HG02885 (cell line): Measurements from ENCODE around the gene EPHX1.
"Not testable (repeated sequence)": the region's sequence is repeated elsewhere in the genome, so short reads cannot be mapped to it uniquely, and the experiment has no call there.

Source experiments
- ATAC-seq: cut with Tn5 transposase; IDR thresholded peaks from one replicate; pipeline ENCODE4 v1.9.1; 2021; ENCODE audit warnings: mild to moderate bottlenecking; ENCODE audit not compliant: unreplicated experiment, poor library complexity

The EPHX1 gene

GRCh38 chr1:225879521-225880221 is 69.7 kb downstream of the EPHX1 start:
- ATAC-seq = no peak

- ATAC-seq = no peak
Measured at GRCh38 chr1:225880222-225880588, 70.3 kb downstream of the EPHX1 start.

DNA sequence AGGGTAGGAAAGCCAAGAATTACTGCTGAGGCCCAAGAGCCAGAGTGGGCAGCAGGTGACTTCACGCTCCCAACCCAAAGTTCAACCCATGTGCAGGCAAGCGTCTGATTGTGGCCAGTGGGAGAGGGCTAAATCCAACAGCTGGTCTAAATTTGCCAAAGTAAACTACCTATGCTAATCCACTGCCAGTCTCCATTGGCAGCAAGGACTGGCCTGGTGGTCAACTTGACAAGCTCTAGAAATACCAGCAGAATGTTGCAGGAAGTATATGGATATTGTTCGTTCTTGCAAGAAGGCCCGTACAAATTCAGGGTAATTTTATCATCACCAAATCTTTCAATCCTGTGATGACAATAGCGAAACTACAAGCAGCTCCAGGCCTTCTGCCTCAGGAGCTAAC is 70.7 kb downstream of the EPHX1 start:
- ATAC-seq = no peak

GRCh38 chr1:225881081-225881958 is 71.4 kb downstream of the EPHX1 start:
- ATAC-seq = peak; percentile 24

DNA sequence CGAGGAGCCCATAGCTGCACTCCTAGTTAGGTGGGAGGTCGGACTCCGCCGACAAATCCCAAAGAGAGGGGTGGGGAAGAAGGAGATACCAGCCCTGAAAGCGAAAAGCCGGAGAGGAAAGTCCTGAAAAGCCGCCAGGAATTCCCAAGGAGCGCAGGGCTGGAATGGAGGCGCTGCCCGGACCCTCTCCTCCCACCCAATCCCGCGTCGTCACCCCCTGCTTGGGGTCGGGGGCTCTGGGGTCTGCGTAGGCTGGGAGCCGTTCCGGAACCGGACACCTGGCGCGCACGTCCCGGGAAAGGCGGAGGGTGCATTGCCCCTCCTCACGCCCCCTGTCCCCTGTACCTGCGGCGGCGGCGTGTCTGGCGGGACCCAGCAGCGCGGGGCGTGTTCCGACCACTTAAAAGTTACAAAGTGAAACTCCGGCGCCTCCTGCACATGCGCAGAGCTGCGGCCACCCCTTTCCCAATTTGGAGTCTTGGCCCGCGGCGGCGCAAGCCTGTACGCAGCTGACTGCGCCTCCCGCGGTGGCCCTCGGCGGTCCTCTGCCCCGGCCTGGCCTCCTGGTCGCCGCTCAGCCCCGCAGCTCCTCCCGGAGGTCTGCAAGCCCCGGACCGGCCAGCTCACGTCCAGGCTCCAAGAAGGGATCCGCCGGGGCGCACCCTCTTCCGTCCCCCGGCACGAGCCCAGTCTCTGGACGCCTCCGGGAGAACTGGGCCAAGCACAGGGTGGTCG is 72.2 kb downstream of the EPHX1 start, which contains the start of gene TMEM63A:
TMEM63A (minus strand) TSS at position 422 of the 735 bp plus-strand sequence. CDS start 4,800 bp downstream, outside the sequence.
- peak; percentile 79 for ATAC-seq

GRCh38 chr1:225882694-225883615 is 73.0 kb downstream of the EPHX1 start:
- peak; percentile 40 for ATAC-seq

- ATAC-seq = no peak
Measured at GRCh38 chr1:225883616-225884265, 73.8 kb downstream of the EPHX1 start.

DNA sequence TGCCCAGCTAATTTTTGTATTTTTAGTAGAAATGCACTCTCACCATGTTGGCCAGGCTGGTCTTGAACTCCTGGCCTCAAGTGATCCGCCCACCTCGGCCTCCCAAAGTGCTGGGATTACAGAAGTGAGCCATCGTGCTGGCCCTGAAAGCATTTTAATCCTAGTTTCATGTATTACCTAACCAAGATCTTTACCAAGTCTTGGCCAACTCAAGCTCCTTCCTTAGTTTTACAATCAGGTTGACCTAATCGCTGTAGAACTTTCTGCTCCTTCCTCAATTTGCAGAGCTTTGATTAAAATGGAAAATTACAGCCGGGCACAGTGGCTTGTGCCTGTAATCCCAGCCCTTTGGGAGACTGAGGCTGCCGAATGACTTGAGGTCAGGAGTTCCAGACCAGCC is 75.4 kb downstream of the EPHX1 start:
- no peak for ATAC-seq

DNA sequence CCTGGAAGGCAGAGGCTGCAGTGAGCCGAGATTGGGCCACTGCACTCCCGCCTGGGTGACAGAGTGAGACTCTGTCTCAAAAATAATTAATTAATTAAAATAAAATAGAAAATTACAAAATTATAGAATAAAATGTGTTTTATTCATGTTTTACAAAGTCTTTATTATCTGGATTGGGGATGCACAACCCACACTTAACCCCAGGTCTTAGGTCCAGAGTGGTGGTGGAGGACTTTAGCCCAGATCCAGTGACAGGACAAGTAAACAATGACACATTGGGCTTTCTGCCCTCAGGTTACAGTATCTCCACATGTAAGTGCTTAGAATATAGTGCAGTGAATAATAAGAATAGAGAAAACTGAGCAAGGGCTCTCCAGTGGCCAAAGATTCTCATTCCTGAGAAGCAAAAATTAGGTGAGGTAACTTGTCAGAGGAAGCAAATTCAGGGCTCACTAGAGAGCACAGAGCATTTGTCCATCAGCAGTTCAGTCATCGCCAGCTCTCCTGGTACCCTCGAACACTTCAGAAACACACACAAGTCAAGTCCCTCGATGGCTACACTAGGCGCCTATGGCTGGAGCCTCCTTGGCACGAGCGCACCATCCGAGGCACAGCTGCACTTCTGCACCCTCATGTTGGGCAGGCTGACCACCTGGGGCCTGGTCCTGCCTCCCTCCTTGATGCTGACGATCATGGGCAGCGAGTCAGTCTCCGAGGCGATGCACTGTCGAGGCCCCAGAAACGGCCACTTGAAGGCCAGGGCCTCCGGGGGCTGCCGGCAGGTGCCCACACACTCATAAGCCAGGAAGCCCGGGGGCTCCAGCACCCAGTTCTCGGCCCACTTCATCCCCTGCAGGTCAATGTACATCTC is 76.5 kb downstream of the EPHX1 start:
- no peak for ATAC-seq

DNA sequence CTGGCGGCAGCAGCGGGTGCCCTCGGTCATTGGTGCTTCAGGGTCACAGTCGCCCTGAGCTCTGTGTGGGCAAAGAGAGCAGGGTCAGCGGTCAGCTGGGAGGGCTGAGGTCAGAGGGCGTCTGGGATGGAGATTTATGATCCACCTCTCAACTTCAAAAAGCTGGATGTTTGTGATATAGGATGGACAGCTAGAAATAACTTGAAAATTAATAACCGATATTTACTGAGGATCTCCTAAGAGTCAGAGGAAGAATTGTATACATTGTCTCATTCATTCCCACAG is 77.0 kb downstream of the EPHX1 start:
- no peak for ATAC-seq

- ATAC-seq = not testable (repeated sequence)
Measured at GRCh38 chr1:225887554-225888288, 77.8 kb downstream of the EPHX1 start.

- ATAC-seq = no peak
Measured at GRCh38 chr1:225888289-225888897, 78.5 kb downstream of the EPHX1 start.

DNA sequence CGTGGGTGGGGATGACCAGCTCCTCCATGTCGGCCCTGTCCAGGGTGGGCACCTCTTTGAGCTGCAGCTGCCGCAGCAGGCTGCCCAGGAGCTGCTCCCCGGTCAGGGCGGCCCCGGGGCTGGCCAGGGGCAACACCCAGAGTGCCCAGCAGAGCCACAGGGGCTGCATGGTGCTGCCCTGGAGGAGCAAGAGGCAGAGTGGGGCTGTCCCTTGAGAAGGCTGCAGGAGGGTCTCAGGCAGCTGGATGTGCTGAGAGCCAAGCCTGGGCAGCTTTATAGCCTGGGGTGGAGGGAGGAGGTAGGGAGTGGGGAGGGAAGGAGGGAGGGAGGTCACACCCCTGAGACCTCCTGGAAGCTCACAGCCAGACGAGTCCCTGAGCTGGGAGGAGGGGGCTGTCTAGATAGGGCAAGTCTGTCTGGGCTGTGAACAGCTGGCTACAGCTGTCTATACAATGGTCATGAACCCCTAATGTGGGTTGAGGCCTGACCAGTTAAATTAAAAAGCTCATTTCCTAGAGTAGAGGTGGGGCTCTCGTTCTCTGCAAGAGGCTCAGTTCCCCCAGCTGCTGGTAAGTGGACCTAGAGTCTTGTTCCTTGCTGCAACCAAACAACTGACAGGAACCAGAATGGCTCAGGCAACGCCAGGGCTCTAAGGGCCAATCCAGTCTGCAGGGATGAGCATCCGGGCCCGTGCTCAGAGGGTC is 79.1 kb downstream of the EPHX1 start, which contains the start of gene LEFTY1:
LEFTY1 (minus strand) TSS at position 249 of the 704 bp plus-strand sequence; CDS start at position 169, 80 bp downstream.
- ATAC-seq = no peak

DNA sequence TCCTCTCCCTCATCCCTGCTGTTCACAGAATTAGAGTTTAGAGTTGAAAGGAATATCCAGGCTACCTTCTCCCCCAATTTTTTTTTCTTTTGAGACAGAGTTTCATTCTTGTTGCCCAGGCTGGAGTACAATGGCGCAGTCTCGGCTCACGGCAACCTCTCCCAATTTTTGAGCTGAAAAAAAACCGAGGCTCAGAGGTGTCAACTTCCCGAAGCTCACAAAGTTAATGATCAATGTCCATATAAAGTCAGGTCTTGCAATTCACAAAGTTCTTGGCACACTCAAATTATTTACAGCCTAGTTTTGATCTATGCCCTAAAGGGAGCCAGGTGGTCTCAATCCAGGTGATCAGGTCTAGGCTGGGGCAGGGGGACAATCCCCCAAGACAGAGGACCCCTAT is 79.8 kb downstream of the EPHX1 start:
- ATAC-seq = no peak

DNA sequence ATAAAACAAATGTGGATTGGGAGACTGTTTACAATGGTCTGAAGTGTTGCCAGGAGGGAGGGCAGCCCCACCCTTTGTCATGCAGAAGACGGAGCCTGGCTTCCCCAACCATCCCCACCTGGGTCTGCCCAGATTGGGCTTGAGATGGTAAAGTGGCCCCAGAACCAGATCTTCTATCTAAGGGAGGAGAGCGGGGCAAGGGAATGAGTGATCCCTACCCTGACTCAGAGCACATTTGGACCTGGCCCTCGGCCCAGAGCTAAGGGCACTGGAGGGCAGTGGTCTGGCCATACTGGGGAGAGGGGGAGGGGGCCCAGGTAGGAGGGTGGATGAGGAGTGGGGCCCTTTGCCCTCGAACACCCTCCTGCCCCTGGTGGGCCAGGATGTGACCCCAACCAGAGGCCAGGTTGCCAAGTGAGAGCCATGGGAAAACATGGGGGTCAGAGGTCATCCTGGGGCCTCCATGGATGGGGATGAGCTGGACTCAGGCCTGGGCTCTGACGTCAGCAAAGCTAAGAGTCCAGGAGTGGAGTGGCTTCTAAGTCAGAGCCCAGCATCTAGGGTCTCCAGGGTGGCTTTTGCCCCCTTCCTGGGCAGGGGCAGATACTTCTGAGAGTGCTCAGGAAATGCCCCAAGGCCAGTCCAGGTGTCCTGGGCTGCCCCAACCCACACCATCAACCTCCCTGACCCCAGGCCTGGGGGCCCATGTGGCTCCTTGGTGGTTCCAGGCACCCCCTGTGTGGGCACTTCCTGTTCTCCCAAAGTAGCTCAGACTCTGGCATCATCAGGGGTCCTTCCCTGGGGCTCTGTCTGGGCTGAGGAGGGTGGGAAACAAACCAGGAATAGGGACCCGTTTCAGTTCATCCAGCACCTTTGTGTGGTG is 80.7 kb downstream of the EPHX1 start:
- no peak for ATAC-seq
